ENCODE data around the gene NLRP10.

NLRP10 gene

GRCh38 chr11:7936615-7937014 lies 28.6 kb downstream of the NLRP10 start:
- ChIA-PET POLR2A (no interaction called here), CTCF (no interaction called here)
- no peak for TF ChIP-seq HOXD13 (CRISPR knock-in tag; IDR thresholded peaks at IDR 0.05; ENCODE audit: borderline replicate concordance)
- Histone ChIP-seq H3K4me1 (ENCODE audit: control insufficient read depth, insufficient read depth, low read length) (no peaks in the 10 kb centered on the region), H3K9me3 (ENCODE audit: control insufficient read depth, insufficient read depth, low read depth, low read length) (no peaks in the 10 kb centered on the region), H3K27ac (ENCODE audit: extremely low read depth, low read depth, low read length) (no peak overlapping the region), H3K36me3 (ENCODE audit: control insufficient read depth in 2 of 2, insufficient read depth in 1 of 2, low read length in 2 of 2) (no peaks in the 10 kb centered on the region), H3K4me3 (ENCODE audit: low read depth, low read length) (no peak overlapping the region)

- no peak within 1 kb of the TSS for H3K27ac ChIP-seq (ENCODE audit: extremely low read depth, low read depth, low read length)
- H3K36me3 ChIP-seq (ENCODE audit: control insufficient read depth in 2 of 2, insufficient read depth in 1 of 2, low read length in 2 of 2), result no peaks in the 10 kb centered on the region
- CTCF ChIA-PET, result no interaction called here
- no peaks in the 10 kb centered on the region for H3K4me1 ChIP-seq (ENCODE audit: control insufficient read depth, insufficient read depth, low read length)
- H3K9me3 ChIP-seq (ENCODE audit: control insufficient read depth, insufficient read depth, low read depth, low read length), result no peaks in the 10 kb centered on the region
- TF ChIP-seq, protein P1, sequence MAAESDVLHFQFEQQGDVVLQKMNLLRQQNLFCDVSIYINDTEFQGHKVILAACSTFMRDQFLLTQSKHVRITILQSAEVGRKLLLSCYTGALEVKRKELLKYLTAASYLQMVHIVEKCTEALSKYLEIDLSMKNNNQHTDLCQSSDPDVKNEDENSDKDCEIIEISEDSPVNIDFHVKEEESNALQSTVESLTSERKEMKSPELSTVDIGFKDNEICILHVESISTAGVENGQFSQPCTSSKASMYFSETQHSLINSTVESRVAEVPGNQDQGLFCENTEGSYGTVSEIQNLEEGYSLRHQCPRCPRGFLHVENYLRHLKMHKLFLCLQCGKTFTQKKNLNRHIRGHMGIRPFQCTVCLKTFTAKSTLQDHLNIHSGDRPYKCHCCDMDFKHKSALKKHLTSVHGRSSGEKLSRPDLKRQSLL (tag by site-specific recombination; IDR thresholded peaks at IDR 0.05), result no peak
- no peak for TF ChIP-seq ZEB2 (tag by site-specific recombination; IDR thresholded peaks at IDR 0.05)
- no peak for TF ChIP-seq WT1 (tag by site-specific recombination; IDR thresholded peaks at IDR 0.05)
- TF ChIP-seq ZNF155 (tag by site-specific recombination; IDR thresholded peaks at IDR 0.05), result no peak
- TF ChIP-seq, protein P2, sequence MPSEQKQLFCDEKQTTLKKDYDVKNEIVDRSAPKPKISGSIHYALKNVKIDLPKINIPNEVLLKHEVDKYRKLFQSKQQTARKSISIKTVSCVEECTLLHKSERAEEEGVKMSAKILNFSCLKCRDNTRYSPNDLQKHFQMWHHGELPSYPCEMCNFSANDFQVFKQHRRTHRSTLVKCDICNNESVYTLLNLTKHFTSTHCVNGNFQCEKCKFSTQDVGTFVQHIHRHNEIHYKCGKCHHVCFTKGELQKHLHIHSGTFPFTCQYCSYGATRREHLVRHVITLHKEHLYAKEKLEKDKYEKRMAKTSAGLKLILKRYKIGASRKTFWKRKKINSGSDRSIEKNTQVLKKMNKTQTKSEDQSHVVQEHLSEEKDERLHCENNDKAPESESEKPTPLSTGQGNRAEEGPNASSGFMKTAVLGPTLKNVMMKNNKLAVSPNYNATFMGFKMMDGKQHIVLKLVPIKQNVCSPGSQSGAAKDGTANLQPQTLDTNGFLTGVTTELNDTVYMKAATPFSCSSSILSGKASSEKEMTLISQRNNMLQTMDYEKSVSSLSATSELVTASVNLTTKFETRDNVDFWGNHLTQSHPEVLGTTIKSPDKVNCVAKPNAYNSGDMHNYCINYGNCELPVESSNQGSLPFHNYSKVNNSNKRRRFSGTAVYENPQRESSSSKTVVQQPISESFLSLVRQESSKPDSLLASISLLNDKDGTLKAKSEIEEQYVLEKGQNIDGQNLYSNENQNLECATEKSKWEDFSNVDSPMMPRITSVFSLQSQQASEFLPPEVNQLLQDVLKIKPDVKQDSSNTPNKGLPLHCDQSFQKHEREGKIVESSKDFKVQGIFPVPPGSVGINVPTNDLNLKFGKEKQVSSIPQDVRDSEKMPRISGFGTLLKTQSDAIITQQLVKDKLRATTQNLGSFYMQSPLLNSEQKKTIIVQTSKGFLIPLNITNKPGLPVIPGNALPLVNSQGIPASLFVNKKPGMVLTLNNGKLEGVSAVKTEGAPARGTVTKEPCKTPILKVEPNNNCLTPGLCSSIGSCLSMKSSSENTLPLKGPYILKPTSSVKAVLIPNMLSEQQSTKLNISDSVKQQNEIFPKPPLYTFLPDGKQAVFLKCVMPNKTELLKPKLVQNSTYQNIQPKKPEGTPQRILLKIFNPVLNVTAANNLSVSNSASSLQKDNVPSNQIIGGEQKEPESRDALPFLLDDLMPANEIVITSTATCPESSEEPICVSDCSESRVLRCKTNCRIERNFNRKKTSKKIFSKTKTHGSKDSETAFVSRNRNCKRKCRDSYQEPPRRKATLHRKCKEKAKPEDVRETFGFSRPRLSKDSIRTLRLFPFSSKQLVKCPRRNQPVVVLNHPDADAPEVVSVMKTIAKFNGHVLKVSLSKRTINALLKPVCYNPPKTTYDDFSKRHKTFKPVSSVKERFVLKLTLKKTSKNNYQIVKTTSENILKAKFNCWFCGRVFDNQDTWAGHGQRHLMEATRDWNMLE (tag by site-specific recombination; conservative IDR thresholded peaks at IDR 0.05; ENCODE audit: low read depth), result no peak
- TF ChIP-seq, protein P3, sequence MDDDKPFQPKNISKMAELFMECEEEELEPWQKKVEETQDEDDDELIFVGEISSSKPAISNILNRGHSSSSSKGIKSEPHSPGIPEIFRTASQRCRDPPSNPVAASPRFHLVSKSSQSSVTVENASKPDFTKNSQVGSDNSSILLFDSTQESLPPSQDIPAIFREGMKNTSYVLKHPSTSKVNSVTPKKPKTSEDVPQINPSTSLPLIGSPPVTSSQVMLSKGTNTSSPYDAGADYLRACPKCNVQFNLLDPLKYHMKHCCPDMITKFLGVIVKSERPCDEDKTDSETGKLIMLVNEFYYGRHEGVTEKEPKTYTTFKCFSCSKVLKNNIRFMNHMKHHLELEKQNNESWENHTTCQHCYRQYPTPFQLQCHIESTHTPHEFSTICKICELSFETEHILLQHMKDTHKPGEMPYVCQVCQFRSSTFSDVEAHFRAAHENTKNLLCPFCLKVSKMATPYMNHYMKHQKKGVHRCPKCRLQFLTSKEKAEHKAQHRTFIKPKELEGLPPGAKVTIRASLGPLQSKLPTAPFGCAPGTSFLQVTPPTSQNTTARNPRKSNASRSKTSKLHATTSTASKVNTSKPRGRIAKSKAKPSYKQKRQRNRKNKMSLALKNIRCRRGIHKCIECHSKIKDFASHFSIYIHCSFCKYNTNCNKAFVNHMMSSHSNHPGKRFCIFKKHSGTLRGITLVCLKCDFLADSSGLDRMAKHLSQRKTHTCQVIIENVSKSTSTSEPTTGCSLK (tag by site-specific recombination; IDR thresholded peaks at IDR 0.05), result no peak
- TF ChIP-seq, protein P4, sequence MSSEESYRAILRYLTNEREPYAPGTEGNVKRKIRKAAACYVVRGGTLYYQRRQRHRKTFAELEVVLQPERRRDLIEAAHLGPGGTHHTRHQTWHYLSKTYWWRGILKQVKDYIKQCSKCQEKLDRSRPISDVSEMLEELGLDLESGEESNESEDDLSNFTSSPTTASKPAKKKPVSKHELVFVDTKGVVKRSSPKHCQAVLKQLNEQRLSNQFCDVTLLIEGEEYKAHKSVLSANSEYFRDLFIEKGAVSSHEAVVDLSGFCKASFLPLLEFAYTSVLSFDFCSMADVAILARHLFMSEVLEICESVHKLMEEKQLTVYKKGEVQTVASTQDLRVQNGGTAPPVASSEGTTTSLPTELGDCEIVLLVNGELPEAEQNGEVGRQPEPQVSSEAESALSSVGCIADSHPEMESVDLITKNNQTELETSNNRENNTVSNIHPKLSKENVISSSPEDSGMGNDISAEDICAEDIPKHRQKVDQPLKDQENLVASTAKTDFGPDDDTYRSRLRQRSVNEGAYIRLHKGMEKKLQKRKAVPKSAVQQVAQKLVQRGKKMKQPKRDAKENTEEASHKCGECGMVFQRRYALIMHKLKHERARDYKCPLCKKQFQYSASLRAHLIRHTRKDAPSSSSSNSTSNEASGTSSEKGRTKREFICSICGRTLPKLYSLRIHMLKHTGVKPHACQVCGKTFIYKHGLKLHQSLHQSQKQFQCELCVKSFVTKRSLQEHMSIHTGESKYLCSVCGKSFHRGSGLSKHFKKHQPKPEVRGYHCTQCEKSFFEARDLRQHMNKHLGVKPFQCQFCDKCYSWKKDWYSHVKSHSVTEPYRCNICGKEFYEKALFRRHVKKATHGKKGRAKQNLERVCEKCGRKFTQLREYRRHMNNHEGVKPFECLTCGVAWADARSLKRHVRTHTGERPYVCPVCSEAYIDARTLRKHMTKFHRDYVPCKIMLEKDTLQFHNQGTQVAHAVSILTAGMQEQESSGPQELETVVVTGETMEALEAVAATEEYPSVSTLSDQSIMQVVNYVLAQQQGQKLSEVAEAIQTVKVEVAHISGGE (tag by site-specific recombination; conservative IDR thresholded peaks at IDR 0.05; ENCODE audit: low read depth), result no peak
- TF ChIP-seq ZNF645 (tag by site-specific recombination; IDR thresholded peaks at IDR 0.05), result no peak
- TF ChIP-seq RBAK (tag by site-specific recombination; IDR thresholded peaks at IDR 0.05), result no peak
- TF ChIP-seq, protein P5, sequence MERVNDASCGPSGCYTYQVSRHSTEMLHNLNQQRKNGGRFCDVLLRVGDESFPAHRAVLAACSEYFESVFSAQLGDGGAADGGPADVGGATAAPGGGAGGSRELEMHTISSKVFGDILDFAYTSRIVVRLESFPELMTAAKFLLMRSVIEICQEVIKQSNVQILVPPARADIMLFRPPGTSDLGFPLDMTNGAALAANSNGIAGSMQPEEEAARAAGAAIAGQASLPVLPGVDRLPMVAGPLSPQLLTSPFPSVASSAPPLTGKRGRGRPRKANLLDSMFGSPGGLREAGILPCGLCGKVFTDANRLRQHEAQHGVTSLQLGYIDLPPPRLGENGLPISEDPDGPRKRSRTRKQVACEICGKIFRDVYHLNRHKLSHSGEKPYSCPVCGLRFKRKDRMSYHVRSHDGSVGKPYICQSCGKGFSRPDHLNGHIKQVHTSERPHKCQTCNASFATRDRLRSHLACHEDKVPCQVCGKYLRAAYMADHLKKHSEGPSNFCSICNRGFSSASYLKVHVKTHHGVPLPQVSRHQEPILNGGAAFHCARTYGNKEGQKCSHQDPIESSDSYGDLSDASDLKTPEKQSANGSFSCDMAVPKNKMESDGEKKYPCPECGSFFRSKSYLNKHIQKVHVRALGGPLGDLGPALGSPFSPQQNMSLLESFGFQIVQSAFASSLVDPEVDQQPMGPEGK (tag by site-specific recombination; IDR thresholded peaks at IDR 0.05), result no peak
- no peak for TF ChIP-seq ZNF561 (tag by site-specific recombination; IDR thresholded peaks at IDR 0.05; ENCODE audit: borderline replicate concordance)
- TF ChIP-seq ZNF596 (tag by site-specific recombination; IDR thresholded peaks at IDR 0.05), result no peak
- no peak for TF ChIP-seq ZNF416 (tag by site-specific recombination; IDR thresholded peaks at IDR 0.05)
- POLR2A ChIA-PET, result no interaction called here
- no peak within 1 kb of the TSS for H3K4me3 ChIP-seq (ENCODE audit: low read depth, low read length)
Measured at GRCh38 chr11:7931168-7931567, 34.1 kb downstream of the NLRP10 start, which contains the start of gene OR10A6. TSS of gene OR10A6 (minus strand) at chr11:7931268. CDS start at chr11:7928662, 2,606 bp downstream.

Data from HEK293 (cell line).